HEK293 (cell line): ENCODE data around the gene RALGAPA1.

ENCODE experiments used
- EGR2 ChIP-seq: fragments of 450-650 bp; formaldehyde crosslinking; IDR thresholded peaks from 2 replicates; pipeline ENCODE4 v1.5.1; 2016; ENCODE audit warnings: low read depth, missing biosample characterization, missing genetic modification characterization
- ELK4 ChIP-seq: IDR thresholded peaks from 2 replicates; pipeline ENCODE4 v1.6.1; 2011; ENCODE audit warnings: mild to moderate bottlenecking, low read depth, low read length, borderline replicate concordance
- GLI4 ChIP-seq: fragments of 450-650 bp; formaldehyde crosslinking; IDR thresholded peaks from 2 replicates; pipeline ENCODE4 v1.5.1; 2016; ENCODE audit warnings: missing biosample characterization, missing genetic modification characterization
- INSM2 ChIP-seq: fragments of 450-650 bp; formaldehyde crosslinking; IDR thresholded peaks from 2 replicates; pipeline ENCODE4 v1.5.1; 2016; ENCODE audit warnings: missing biosample characterization, missing genetic modification characterization
- KLF1 ChIP-seq: fragments of 450-650 bp; formaldehyde crosslinking; IDR thresholded peaks from 2 replicates; pipeline ENCODE4 v1.5.1; 2016; ENCODE audit warnings: missing biosample characterization, missing genetic modification characterization
- OVOL3 ChIP-seq: fragments of 450-650 bp; formaldehyde crosslinking; IDR thresholded peaks from 2 replicates; pipeline ENCODE4 v1.5.1; 2016; ENCODE audit warnings: missing biosample characterization, missing genetic modification characterization
- PATZ1 ChIP-seq: fragments of 450-650 bp; formaldehyde crosslinking; IDR thresholded peaks from 2 replicates; pipeline ENCODE4 v1.5.1; 2016; ENCODE audit warnings: missing biosample characterization, missing genetic modification characterization
- TCF7L2 ChIP-seq: IDR thresholded peaks from 2 replicates; pipeline ENCODE4 v1.6.1; 2011; ENCODE audit warnings: low read depth, mild to moderate bottlenecking, inconsistent platforms, low read length, moderate library complexity, borderline replicate concordance
- ZBTB1 ChIP-seq: fragments of 450-650 bp; formaldehyde crosslinking; IDR thresholded peaks from 2 replicates; pipeline ENCODE4 v1.5.1; 2016; ENCODE audit warnings: missing biosample characterization, missing genetic modification characterization
- ZNF146 ChIP-seq: fragments of 450-650 bp; formaldehyde crosslinking; IDR thresholded peaks from 2 replicates; pipeline ENCODE4 v1.5.1; 2016; ENCODE audit warnings: missing biosample characterization, missing genetic modification characterization
- ZNF175 ChIP-seq: fragments of 450-650 bp; formaldehyde crosslinking; IDR thresholded peaks from 2 replicates; pipeline ENCODE4 v1.5.1; 2016; ENCODE audit warnings: missing biosample characterization, missing genetic modification characterization
- ZNF23 ChIP-seq: fragments of 450-650 bp; formaldehyde crosslinking; IDR thresholded peaks from 2 replicates; pipeline ENCODE4 v1.5.1; 2016; ENCODE audit warnings: missing biosample characterization, missing genetic modification characterization, borderline replicate concordance
- ZNF274 ChIP-seq, 2 experiments: fragments of 200-500 bp in 1 of 2; fragments of 450-650 bp in 1 of 2; sonication (Bioruptor generic) in 1 of 2; formaldehyde crosslinking in 1 of 2; IDR thresholded peaks; 2 replicates each; pipeline versions ENCODE4 v1.5.1 to v1.6.1; 2014 to 2016; ENCODE audit warnings: borderline replicate concordance in 1 of 2, inconsistent platforms in 1 of 2, low read length in 1 of 2, missing biosample characterization in 1 of 2, missing genetic modification characterization in 1 of 2
- ZNF341 ChIP-seq: fragments of 450-650 bp; formaldehyde crosslinking; IDR thresholded peaks from 2 replicates; pipeline ENCODE4; 2016; ENCODE audit warnings: low read depth, missing biosample characterization, missing genetic modification characterization
- ZNF37A ChIP-seq: fragments of 450-650 bp; IDR thresholded peaks from 2 replicates; pipeline ENCODE4 v1.5.1; 2018; ENCODE audit warnings: missing biosample characterization, missing genetic modification characterization
- ZNF501 ChIP-seq: fragments of 450-650 bp; formaldehyde crosslinking; IDR thresholded peaks from 2 replicates; pipeline ENCODE4 v1.5.1; 2016; ENCODE audit warnings: missing biosample characterization, missing genetic modification characterization
- ZNF585B ChIP-seq: fragments of 450-650 bp; formaldehyde crosslinking; IDR thresholded peaks from 2 replicates; pipeline ENCODE4 v1.5.1; 2016; ENCODE audit warnings: missing biosample characterization, missing genetic modification characterization
- ZNF610 ChIP-seq: fragments of 450-650 bp; formaldehyde crosslinking; IDR thresholded peaks from 2 replicates; pipeline ENCODE4 v1.5.1; 2016; ENCODE audit warnings: missing biosample characterization, missing genetic modification characterization, borderline replicate concordance
- ZNF629 ChIP-seq: fragments of 450-650 bp; formaldehyde crosslinking; IDR thresholded peaks from 2 replicates; pipeline ENCODE4 v1.5.1; 2017; ENCODE audit warnings: missing biosample characterization, missing genetic modification characterization
- ZNF658 ChIP-seq: fragments of 450-650 bp; formaldehyde crosslinking; IDR thresholded peaks from 2 replicates; pipeline ENCODE4; 2016; ENCODE audit warnings: missing biosample characterization, missing genetic modification characterization
- ZNF768 ChIP-seq: fragments of 450-650 bp; formaldehyde crosslinking; IDR thresholded peaks from 2 replicates; pipeline ENCODE4 v1.5.1; 2018; ENCODE audit warnings: missing biosample characterization, mild to moderate bottlenecking, missing genetic modification characterization
- ZNF776 ChIP-seq: fragments of 450-650 bp; formaldehyde crosslinking; IDR thresholded peaks from 2 replicates; pipeline ENCODE4 v1.5.0; 2017; ENCODE audit warnings: missing biosample characterization, missing genetic modification characterization, borderline replicate concordance
- ZNF843 ChIP-seq: fragments of 450-650 bp; formaldehyde crosslinking; IDR thresholded peaks from 2 replicates; pipeline ENCODE4 v1.5.1; 2016; ENCODE audit warnings: missing biosample characterization, missing genetic modification characterization
- ZSCAN30 ChIP-seq: fragments of 450-650 bp; IDR thresholded peaks from 2 replicates; pipeline ENCODE4 v1.5.1; 2018; ENCODE audit warnings: missing biosample characterization, mild to moderate bottlenecking, missing genetic modification characterization, moderate library complexity
- TF ChIP-seq, protein P1 (sequence below): fragments of 450-650 bp; formaldehyde crosslinking; IDR thresholded peaks from 2 replicates; pipeline ENCODE4 v1.5.1; 2016; ENCODE audit warnings: missing biosample characterization, missing genetic modification characterization, borderline replicate concordance
- TF ChIP-seq, protein P2 (sequence below): fragments of 450-650 bp; formaldehyde crosslinking; IDR thresholded peaks from 2 replicates; pipeline ENCODE4 v1.5.1; 2016; ENCODE audit warnings: missing biosample characterization, missing genetic modification characterization
- TF ChIP-seq, protein P3 (sequence below): fragments of 450-650 bp; formaldehyde crosslinking; IDR thresholded peaks from 2 replicates; pipeline ENCODE4 v1.5.1; 2016; ENCODE audit warnings: missing biosample characterization, missing genetic modification characterization

RALGAPA1 gene

DNA sequence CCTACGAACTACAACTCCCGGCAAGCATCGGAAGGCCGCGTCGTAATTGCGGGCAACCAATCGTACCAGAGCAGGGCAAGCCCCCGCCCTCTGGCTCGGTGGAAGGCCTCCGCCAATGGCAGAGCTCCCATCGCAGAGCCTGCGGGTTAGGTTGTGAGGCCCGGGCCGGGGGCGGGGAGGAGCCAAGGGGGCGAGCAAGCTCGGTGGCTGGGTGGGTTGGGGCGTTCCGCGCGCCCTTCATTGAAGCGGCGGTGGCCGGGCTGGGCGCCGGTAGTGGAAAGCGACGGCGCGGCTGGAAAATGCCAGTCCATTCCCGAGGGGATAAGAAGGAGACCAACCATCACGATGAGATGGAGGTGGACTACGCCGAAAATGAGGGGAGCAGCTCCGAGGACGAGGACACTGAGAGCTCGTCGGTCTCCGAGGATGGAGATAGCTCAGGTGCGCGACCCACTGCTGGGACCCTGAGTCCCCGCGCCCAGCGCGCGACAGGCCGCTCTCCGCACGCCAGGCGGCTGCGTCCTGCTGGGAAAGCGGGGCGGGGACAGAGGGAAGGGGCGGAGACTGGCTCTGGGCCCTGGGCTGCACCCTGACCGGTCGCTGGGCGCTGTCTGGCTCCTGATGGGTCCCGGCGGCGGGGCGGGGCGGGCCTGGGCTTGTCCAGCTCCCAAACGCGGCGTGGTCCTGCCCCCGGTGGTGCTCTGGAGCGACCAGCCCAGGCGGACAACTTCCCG, 17.3 kb upstream of the RALGAPA1 start, which contains the start of gene BRMS1L (continued):
- 0 out of 2 replicates have a peak, but pooled peaks have one; percentile 82 for TF ChIP-seq ZBTB1 (tag by site-specific recombination)
- peak; percentile 44; the same call in 1 of the 2 replicates for TF ChIP-seq ZNF341 (tag by site-specific recombination)
- TF ChIP-seq ZNF658 (tag by site-specific recombination): no peak
- TF ChIP-seq ZNF768: no peak; the same call in 1 of the 2 replicates
- TF ChIP-seq ZNF776 (tag by site-specific recombination): no peak
- peak; percentile 88 for TF ChIP-seq INSM2
- peak; percentile 52 for TF ChIP-seq EGR2 (tag by site-specific recombination)
- peak; percentile 95 for TF ChIP-seq ZNF610 (tag by site-specific recombination)
- peak; percentile 91 for TF ChIP-seq GLI4 (tag by site-specific recombination)
- no peak for TF ChIP-seq ZNF23 (tag by site-specific recombination)
- TF ChIP-seq ZNF274 (IDR thresholded peaks at IDR 0.05; ENCODE audit: low read length): no peak
- no peak for TF ChIP-seq ZNF274 (tag by site-specific recombination; IDR thresholded peaks at IDR 0.05; ENCODE audit: borderline replicate concordance)
- TF ChIP-seq PATZ1 (tag by site-specific recombination): peak; percentile 96
- peak; percentile 97; the same call in 1 of the 2 replicates for TF ChIP-seq ZNF501 (tag by site-specific recombination)
- TF ChIP-seq, protein P1, sequence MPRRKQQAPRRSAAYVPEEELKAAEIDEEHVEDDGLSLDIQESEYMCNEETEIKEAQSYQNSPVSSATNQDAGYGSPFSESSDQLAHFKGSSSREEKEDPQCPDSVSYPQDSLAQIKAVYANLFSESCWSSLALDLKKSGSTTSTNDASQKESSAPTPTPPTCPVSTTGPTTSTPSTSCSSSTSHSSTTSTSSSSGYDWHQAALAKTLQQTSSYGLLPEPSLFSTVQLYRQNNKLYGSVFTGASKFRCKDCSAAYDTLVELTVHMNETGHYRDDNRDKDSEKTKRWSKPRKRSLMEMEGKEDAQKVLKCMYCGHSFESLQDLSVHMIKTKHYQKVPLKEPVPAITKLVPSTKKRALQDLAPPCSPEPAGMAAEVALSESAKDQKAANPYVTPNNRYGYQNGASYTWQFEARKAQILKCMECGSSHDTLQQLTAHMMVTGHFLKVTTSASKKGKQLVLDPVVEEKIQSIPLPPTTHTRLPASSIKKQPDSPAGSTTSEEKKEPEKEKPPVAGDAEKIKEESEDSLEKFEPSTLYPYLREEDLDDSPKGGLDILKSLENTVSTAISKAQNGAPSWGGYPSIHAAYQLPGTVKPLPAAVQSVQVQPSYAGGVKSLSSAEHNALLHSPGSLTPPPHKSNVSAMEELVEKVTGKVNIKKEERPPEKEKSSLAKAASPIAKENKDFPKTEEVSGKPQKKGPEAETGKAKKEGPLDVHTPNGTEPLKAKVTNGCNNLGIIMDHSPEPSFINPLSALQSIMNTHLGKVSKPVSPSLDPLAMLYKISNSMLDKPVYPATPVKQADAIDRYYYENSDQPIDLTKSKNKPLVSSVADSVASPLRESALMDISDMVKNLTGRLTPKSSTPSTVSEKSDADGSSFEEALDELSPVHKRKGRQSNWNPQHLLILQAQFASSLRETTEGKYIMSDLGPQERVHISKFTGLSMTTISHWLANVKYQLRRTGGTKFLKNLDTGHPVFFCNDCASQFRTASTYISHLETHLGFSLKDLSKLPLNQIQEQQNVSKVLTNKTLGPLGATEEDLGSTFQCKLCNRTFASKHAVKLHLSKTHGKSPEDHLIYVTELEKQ (tag by site-specific recombination): peak; percentile 67; the same call in 1 of the 2 replicates
- TF ChIP-seq, protein P2, sequence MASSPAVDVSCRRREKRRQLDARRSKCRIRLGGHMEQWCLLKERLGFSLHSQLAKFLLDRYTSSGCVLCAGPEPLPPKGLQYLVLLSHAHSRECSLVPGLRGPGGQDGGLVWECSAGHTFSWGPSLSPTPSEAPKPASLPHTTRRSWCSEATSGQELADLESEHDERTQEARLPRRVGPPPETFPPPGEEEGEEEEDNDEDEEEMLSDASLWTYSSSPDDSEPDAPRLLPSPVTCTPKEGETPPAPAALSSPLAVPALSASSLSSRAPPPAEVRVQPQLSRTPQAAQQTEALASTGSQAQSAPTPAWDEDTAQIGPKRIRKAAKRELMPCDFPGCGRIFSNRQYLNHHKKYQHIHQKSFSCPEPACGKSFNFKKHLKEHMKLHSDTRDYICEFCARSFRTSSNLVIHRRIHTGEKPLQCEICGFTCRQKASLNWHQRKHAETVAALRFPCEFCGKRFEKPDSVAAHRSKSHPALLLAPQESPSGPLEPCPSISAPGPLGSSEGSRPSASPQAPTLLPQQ (tag by site-specific recombination): peak; percentile 96
- no peak for TF ChIP-seq TCF7L2
- peak; percentile 79 for TF ChIP-seq ZNF146 (tag by site-specific recombination)
- peak; percentile 83 for TF ChIP-seq ZNF629
- 0 out of 2 replicates have a peak, but pooled peaks have one; percentile 13 for TF ChIP-seq ZNF585B
- no peak for TF ChIP-seq ZNF175 (tag by site-specific recombination)
- TF ChIP-seq KLF1 (tag by site-specific recombination): peak; percentile 92
- peak; percentile 87 for TF ChIP-seq ZNF843 (tag by site-specific recombination)
- TF ChIP-seq ELK4: no peak
- no peak; the same call in 1 of the 2 replicates for TF ChIP-seq ZSCAN30 (tag by site-specific recombination)
- TF ChIP-seq, protein P3, sequence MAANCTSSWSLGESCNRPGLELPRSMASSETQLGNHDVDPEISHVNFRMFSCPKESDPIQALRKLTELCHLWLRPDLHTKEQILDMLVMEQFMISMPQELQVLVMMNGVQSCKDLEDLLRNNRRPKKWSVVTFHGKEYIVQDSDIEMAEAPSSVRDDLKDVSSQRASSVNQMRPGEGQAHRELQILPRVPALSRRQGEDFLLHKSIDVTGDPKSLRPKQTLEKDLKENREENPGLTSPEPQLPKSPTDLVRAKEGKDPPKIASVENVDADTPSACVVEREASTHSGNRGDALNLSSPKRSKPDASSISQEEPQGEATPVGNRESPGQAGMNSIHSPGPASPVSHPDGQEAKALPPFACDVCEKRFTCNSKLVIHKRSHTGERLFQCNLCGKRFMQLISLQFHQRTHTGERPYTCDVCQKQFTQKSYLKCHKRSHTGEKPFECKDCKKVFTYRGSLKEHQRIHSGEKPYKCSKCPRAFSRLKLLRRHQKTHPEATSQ (tag by site-specific recombination): peak; percentile 99; the same call in 1 of the 2 replicates
- TF ChIP-seq ZNF37A (tag by site-specific recombination): no peak
- TF ChIP-seq OVOL3 (tag by site-specific recombination): peak; percentile 85
